GM19468 (cell line): Measurements from ENCODE around the gene SPRR2A.
"Not testable (repeated sequence)": the region's sequence is repeated elsewhere in the genome, so short reads cannot be mapped to it uniquely, and the experiment has no call there.

Experiments used
- ATAC-seq: cut with Tn5 transposase; IDR thresholded peaks from one replicate; pipeline ENCODE4 v1.9.1; 2021; ENCODE audit warnings: mild to moderate bottlenecking, moderate library complexity, moderate number of reproducible peaks; ENCODE audit not compliant: unreplicated experiment; ENCODE audit errors: extremely low read depth

The SPRR2A gene

GRCh38 chr1:153028766-153029165 lies 28.5 kb downstream of the SPRR2A start:
- no peak for ATAC-seq

- ATAC-seq: no peak
These were observed 31.5 kb downstream of the SPRR2A start for GRCh38 chr1:153025797-153026196.

- ATAC-seq: no peak
These were observed 32.9 kb downstream of the SPRR2A start for GRCh38 chr1:153024413-153024812.

- no peak for ATAC-seq
These were observed 34.2 kb downstream of the SPRR2A start for GRCh38 chr1:153023109-153023508.

- not testable (repeated sequence) for ATAC-seq
These were observed 35.0 kb downstream of the SPRR2A start for GRCh38 chr1:153022340-153022739.

- ATAC-seq: not testable (repeated sequence)
These were observed 35.5 kb downstream of the SPRR2A start for GRCh38 chr1:153021829-153022228.

- not testable (repeated sequence) for ATAC-seq
These were observed 46.0 kb downstream of the SPRR2A start for GRCh38 chr1:153011235-153011758.
